AG10803 (cell line): ENCODE data around the gene NAB1.

Experiments
- DNase-seq: peaks from one replicate; pipeline ENCODE4 v3.0.0; 2010; ENCODE audit warnings: low read depth
- H3K4me3 ChIP-seq: 2 replicates; pipeline ENCODE4 v1.5.1; 2011; ENCODE audit warnings: mild to moderate bottlenecking, low read length, control low read depth
- CTCF ChIP-seq: conservative IDR thresholded peaks from 2 replicates; pipeline ENCODE4 v1.5.1; 2011; ENCODE audit warnings: mild to moderate bottlenecking, low read length, control low read depth, inconsistent platforms

NAB1 gene

GRCh38 chr2:190693533-190694232 lies 44.8 kb downstream of the NAB1 start:
- no peak overlapping the region for H3K4me3 ChIP-seq
- no peak for TF ChIP-seq CTCF
- DNase-seq: no peak

DNA sequence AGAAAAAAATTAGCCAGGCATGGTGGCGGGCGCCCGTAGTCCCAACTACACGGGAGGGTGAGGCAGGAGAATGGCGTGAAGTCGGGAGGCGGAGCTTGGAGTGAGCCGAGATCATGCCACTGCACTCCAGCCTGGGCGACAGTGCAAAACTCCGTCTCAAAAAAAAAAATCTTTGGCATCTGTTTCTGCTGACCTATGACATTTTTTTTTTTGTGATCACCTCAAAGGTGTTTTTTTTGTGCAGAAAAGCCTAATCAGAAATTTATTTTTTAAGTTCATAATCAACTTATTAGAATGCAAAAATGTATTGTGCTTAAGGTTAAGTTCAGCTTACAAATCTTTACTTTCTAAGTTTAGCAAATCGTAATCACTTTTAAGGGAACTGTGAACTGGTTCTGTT lies 45.6 kb downstream of the NAB1 start:
- no peak for TF ChIP-seq CTCF

GRCh38 chr2:190695739-190696138 lies 46.9 kb downstream of the NAB1 start:
- TF ChIP-seq CTCF: no peak
- H3K4me3 ChIP-seq: no peak overlapping the region
- no peak for DNase-seq

More for the DNA sequence above, 45.6 kb downstream of the NAB1 start:
- no peak overlapping the region for H3K4me3 ChIP-seq
- DNase-seq: no peak

DNA sequence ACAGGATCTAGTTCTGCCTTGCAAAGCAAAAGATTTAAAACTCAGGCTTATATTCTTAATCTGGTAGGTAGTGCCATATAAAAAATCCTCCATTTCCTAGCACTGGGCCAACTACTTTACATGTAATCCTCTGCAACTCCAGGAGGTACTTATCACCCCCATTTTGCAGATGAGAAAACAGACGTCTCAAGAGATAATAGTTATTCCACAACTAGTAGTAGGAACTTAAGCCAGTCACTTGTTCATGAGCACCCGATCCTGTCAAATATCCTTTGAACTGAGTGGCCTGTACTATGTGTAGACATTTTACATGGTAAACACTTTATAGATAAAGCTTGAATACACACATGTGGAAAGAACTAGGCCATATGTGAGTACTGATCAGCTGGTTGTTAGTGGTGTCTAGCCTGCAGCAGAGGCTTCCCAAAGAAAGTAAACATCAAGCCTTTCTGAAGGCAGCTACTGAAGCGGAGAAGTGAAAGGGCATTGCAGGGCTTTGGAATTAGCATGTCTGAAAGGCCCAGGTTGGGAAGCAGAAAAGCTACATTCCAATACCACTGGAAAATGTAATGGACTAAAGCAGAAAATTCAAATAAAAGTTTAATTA lies 48.0 kb downstream of the NAB1 start:
- no peak for DNase-seq
- TF ChIP-seq CTCF: no peak
- H3K4me3 ChIP-seq: no peak overlapping the region

DNA sequence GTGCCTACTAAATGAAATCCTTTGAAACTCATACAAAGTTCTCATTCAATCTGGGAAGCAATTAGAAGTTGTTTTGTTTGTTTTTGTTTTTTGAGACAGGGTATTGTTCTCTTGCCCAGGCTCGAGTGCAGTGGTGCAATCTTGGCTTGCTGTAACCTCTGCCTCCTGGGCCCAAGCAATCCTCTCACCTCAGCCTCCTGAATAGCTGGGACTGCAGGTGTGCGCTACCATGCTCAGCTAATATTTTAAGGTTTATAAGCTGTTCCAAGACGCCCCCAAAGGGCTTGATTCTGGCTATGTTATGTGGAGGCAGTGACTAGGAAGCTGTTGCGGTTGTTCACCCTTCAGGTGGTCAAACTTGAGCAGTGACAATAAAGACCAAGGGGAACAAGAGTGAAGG lies 48.5 kb downstream of the NAB1 start:
- DNase-seq: no peak
- no peak overlapping the region for H3K4me3 ChIP-seq
- no peak for TF ChIP-seq CTCF

DNA sequence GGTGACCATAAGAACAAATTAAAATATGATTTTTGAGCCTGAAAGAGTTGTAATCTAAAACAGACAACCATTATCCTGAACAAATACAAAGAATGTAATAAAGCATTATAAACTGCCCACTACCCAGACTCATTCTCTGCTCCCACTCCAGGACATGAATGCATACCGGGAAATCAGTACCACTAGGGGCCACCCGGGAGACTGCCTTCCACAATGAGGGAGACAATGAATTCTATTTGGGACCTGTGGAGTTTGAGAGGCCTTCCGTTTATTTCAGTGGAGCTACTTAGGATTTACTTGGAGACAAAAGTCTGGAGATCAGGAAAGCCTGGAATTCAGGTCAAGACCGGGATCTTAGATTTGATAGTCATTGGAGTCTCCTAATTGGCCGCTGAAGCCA lies 50.0 kb downstream of the NAB1 start:
- no peak overlapping the region for H3K4me3 ChIP-seq
- peak; percentile 40 for TF ChIP-seq CTCF
- no peak for DNase-seq

- no peak overlapping the region for H3K4me3 ChIP-seq
- no peak for DNase-seq
- TF ChIP-seq CTCF: no peak
Measured at GRCh38 chr2:190701586-190701985, 52.7 kb downstream of the NAB1 start.
